GM21447 (cell line): ENCODE data around the gene PHETA2.
A peak's percentile ranks its signal among the peaks of the same experiment; 100 is the strongest.
"Not testable (repeated sequence)": the region's sequence is repeated elsewhere in the genome, so short reads cannot be mapped to it uniquely, and the experiment has no call there.

Experiments used
- ATAC-seq: cut with Tn5 transposase; IDR thresholded peaks from one replicate; pipeline ENCODE4 v1.9.1; 2021; ENCODE audit not compliant: unreplicated experiment

Gene PHETA2

DNA sequence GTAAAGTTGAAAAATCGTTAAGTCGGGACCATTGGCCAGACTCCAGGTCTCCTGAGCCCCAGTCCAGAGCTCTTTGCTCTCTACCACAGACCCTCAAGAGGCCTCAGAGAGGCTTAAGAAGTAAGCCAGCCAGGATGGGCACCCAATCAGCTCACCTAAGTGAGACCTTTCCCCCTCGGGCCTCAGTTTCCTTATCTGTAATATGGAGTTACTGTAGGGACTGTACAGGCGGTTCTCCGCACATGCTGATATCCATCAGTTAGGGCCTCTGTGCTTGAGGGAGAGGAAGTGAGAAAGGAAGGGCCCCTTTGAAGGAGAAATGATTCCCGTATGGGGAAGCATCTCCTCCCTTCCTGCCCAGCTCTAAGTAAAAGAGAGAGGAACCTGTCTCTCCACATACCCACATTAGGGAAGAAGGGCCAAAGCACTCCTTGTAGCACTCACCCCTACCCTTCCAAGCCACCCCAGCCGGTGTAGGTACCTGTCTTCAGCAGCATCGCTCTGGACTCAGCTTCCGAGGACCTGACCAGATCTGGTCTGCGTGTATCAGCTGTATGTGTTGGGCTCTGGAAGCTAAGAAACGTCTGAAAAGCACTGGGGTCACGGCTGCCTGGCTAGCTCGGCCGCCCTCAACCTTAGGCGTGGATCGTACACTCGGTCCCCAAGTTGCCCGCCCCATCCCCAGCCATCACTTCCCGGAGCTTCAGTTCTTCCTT, 4.1 kb upstream of the PHETA2 start:
- peak; percentile 16 for ATAC-seq

DNA sequence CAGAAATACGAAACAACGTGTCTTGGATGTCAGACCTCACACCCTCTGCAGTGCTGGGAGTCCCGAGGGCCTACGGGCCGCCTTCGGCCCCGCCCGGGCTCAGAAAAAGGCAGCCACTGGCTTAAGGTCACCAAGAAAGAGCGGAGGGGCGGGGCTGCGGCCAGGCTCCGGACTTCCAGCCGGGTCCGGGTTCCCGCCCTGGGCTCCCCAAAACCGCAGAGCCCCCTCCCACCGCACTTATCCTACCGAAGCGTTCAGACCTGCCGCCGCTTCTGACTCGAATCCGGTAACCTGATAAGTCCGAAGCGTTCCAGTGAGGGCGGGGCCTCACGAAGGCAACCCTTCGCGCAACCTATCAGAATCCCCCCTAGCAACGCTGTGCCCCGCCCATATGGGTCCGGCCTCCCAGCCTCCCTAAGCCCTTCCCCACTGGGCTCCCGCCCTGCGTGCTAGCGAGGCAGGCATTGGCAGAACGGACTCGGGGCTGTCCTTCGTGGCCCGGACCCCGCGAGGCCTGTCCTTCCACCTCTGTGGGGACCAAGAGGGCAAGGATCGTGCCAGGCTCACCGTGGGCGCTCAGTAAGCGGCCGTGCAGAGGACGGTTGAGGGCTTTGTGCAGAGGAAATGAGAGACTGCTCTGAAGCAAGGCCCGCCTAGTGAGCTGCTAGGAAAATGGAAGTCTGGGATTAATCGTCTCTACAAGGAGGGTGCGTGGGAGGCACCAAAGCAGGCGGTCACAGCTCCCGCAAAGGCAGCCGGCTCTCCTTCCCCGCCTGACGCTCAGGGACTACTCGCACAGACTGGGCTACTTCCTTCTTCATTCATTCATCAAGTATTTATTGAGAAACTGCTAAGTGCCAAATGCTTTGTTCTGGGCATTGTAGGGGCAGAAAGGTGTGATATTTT, 3.3 kb upstream of the PHETA2 start, which contains the start of gene NAGA:
Gene NAGA, minus strand, starts transcription at position 296 of the 906 bp plus-strand sequence. CDS start 515 bp downstream, outside the sequence.
- peak; percentile 89 for ATAC-seq

DNA sequence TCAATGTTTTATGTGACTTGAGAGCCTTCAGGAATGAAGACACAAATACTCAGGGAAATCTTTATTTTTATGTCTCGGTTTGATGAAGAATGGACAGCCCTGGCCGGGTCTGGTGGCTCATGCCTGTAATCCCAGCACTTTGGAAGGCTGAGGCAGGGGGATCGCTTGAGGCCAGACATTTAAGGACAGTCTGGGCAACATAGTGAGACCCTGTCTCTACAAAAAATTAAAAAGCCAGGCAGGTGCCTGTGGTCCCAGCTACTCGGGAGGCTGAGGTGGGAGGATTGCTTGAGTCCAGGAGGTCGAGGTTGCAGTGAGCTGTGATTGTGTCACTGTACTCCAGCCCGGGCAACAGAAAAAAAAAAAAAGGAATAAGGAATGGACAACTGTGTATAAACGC, 2.5 kb upstream of the PHETA2 start:
- not testable (repeated sequence) for ATAC-seq

DNA sequence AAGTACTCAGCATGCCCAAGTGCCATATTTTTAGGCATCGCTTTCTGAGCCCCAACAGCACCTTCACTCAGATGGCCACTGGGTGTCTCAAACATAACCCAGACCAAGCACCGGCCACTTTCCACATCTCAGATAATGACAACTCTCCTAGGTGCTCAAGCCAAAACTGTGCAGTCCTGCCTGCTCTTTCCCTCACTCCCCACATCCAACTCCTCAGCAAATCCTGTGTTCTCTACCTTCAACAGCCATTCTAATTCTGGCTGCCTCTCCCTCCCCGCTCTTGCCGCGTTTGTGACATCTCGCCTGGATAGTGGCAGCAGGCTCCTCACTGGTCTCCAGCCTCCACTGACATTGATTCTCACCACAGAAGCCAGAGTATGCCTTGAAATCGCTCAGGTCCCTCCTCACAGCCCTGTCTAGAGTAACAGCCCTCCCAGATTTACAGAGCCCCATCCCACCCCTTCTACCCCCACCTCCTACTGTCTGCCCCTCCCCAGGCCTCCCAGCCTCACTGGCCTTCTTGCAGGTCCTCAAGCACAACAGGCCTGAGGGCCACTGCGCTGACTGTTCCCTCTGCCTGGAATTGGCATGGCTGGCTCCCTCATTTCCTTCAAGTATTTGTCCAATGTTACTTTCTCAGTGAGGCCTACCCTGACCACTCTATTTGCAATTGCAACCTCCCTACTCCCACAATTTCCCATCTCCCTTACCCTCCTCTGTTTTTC, 1.3 kb upstream of the PHETA2 start:
- ATAC-seq, result no peak

DNA sequence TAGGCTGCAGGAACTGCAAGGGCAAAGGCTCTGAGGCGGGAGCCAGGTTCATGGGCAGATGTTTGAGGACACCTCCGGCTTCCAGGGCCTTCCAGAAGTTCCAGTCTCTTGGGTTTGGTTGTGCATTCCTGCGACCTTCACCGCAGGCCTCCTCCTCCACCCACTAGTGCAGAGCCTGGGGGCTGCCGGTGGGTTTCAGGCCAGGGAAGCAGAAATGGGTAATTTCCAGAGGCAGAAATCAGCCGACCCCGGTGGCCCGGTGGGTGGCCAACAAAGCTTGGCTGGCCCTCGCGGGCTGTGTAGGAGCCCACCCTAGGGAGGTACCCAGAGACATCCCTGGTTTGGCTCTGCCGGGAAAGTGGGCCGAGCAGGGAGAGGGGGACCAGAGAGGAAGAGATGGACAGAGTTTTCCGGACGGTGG, 417 bp upstream of the PHETA2 start:
- ATAC-seq, result no peak

DNA sequence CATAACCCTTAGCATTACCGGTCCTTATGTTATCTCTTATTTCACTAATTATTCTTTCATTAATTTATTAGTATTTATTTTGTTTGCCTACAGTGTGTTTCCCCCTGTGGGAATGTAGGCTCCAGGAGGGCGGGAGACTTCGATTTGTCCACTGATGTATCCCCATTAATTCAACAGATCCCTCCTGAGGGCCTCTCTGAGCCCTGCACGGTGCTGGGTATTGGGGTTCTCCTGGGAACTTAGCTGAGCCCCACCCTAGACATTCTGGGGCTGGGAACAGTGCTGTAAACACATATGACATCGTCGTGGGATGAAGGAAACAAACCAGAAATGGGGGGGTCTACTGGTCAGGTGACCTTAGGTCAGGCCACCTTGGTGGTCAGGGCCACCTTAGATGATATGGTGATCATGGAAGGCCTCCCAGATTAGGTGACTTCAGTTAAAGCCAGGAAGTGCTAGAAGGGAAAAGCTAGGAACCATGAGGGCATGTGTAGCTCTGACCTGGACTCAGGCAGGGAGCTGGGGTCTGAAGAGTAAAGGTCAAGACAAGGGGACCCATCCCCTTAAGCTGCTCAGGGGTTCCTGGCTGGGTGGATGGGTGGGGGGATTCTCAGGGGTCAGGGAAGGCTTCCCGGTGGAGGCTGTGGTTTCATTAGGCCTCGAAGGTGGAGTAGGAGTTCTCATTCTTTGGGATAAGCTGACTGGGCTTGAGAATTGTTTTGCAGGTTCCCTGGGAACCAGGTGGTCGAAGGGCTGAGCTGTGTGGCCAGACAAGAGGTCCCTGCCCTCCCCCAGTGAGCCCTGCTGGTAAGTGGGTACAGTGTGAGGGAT, 1.0 kb downstream of the PHETA2 start:
- ATAC-seq, result no peak

DNA sequence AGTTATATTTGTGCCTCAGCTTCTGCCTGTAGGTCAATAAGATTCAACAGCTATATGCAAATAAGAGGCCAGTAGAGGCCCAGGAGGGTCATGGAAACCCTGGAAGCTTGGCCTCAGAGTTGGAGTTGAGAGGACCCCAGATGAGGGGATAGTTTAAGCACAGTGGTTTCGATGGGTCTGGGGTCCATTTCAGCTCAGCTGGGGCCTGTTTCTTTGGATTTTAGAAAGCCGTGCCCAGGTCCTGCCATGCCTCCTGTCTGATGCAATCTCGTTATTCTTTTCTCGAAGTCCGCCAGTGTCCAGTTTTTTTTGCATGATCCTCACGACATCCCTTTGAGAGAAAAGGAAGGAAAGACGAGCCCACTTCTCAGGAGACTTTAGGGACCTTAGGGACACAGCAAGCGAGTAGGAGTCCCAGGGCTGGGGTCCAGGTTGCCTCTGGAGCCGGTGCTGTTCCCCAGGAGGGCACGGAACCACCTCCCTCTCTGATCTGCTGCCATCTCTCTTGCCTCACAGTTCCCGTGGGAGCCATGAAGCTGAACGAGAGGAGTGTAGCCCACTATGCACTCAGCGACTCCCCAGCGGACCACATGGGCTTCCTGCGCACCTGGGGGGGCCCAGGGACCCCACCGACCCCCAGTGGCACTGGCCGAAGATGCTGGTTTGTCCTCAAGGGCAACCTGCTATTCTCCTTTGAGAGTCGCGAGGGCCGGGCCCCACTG, 2.9 kb downstream of the PHETA2 start:
- ATAC-seq, result no peak

DNA sequence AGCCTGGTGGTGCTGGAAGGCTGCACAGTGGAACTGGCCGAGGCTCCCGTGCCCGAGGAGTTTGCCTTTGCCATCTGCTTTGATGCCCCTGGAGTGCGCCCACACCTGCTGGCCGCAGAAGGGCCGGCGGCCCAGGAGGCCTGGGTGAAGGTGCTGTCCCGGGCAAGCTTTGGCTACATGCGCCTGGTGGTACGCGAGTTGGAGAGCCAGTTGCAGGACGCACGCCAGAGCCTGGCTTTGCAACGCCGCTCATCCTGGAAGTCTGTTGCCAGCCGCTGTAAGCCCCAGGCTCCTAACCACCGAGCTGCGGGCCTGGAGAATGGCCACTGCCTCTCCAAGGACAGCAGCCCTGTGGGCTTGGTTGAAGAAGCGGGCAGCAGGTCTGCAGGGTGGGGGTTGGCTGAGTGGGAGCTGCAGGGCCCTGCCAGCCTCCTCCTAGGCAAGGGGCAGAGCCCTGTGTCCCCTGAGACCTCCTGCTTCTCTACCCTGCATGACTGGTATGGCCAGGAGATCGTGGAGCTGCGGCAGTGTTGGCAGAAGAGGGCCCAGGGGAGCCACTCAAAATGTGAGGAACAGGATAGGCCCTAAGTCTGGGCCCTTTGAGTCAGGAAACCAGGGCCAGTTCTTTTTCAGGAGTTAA, 3.6 kb downstream of the PHETA2 start:
- ATAC-seq, result no peak

DNA sequence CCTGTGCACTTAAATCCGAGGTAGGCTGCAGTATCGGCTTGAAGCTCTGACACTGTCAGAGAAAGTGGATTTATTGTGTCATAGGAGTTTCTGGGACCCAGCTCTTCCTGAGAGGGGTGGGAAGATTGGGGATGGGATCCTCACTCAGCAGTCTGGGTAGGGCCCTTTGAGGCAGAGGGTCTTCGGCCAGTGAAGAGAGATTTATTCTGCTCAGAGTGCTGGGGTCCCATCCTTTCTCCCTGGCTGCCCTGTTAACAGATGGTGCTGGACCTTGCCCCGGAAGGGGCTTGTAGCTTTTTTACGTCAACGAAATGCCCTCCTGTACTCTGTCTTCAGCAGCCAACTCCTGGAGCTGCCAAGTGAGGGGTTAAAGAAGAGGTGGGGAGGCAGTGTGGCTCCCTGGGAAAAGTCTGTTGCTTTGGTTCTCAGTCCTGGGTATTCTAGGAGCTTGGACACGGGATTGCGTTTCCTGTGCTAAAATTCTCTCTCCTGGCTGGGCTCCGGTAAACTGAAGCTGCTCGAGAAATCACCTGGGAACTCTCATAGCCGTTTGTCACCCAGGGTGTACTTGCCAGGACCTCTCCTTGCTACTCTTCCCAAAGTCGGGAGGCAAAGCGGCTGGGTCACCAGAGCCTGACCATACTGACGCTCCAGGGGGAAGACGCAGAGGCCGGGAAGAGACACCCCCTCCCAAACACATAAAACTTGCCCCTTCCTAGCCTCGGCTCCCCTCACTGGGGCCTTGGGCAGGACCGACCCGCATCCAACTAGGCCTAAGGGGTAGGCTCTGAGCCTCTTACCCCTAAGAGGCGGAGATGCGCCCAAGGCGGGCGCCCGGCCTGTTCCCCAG, 4.6 kb downstream of the PHETA2 start:
- no peak for ATAC-seq

DNA sequence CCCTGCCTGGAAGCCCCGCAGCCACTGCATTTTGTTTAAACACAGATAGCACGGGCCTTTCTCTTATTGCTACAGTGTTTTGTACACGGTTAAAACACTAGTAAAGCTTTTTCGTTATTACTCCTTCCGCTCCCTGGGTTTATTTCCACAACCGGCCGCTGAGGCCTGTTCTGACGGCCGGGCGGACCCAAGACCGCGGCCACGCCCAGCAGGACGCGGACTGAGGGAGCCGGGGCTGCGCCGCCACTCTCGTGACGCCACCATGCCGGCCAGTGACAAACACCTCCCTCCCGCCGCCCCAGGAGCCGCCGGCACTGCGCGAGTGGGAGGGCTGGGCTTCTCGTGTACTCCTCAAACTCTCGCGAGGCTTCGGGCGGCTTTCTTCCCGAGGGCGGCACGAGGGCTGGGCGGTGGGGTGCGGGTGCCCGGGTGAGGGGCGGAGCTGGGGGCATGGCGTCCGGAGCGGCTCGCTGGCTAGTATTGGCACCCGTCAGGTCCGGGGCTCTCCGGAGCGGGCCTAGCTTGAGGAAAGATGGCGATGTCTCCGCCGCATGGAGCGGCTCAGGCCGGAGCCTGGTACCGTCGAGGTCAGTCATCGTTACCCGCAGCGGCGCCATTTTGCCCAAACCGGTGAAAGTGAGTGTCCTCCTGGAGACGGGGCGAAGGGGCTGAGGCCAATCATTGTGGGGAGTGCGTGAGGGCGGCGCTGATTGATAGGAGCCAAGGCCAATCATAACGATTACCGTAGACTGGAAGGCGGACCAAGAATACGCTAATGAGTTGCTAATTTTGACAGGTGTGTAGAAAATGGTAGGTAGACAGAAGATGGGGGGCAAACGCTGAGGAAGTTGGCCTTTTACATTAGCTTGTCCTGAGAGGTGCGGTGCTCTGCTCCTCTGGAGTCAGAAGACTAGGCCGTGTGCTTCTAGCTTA, 5.5 kb downstream of the PHETA2 start, which contains the start of gene SMDT1:
Gene SMDT1, plus strand, starts transcription at position 382 of the 933 bp plus-strand sequence. Its CDS starts 69 bp downstream, at position 451.
- ATAC-seq, result peak; percentile 77

DNA sequence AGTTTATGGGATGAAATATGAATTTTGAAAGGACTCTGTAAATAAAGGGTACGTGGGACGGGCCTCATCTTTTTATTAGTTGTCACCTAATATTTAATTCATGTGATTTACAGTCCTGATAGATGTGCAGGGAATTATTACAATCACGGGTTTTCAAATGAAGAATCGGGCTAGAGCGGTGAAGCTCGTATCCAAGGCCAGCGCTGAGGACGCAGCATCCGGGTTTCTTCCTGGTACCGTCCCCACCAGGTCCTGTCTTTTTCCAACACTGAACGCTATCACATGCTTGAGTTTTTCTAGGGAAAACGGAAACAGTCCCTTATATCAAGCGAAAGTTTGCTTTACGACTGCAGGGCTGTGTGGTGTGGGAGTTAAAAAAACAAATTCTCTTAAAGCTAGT, 6.2 kb downstream of the PHETA2 start:
- no peak for ATAC-seq

DNA sequence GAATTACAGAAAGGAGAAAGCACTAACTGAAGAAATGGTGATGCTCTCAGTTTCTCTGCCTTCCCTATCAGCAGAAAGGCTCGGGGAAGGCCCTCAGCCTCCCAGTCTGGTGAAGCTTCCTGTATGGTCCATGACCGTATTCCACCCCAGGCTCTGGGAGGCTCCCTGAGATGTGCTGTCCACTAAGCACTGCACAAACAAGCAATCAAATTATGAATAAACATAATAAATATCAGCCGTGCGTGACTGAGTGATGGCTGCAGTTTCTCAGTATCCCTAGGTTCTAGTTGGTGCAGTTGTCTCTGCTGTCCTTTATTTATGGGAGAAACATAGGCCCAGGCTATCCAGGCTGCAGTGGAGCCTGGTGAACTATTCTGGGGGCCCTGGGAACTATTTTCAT, 9.1 kb downstream of the PHETA2 start:
- ATAC-seq, result no peak

DNA sequence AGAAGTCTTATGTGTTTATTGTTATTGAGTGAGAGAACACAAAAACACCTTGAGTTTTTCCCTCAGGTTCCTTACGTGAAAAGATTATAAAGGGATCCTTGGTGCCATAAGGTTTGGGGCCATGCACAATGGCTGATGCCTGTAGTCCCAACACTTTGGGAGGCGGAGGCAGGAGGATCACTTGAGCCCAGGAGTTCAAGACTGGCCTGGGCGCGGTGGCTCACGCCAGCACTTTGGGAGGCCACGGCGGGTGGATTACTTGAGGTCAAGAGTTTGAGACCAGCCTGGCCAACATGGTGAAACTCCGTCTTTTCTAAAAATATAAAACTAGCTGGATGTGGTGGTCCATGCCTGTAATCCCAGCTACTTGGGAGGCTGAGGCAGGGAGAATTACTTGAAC, 10.8 kb downstream of the PHETA2 start:
- no peak for ATAC-seq

DNA sequence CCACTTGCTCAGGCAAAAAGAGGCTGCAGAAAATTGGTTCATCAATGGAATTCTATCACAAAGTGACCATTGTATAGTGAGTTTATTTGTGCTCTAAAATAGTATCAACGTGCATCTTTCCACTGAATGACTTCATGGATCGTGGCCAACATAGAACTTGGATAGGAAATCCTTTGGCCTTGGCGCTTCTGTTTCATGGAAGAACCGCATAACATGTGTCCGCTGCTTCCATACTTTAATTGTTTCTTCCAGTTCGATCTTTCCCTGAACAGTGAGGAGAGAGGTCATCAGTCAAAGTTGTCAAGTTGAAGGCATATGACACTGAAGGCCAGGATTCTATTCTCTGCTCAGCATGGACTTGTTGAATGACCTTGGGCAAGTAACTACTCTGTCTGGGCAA, 12.0 kb downstream of the PHETA2 start:
- ATAC-seq, result no peak

DNA sequence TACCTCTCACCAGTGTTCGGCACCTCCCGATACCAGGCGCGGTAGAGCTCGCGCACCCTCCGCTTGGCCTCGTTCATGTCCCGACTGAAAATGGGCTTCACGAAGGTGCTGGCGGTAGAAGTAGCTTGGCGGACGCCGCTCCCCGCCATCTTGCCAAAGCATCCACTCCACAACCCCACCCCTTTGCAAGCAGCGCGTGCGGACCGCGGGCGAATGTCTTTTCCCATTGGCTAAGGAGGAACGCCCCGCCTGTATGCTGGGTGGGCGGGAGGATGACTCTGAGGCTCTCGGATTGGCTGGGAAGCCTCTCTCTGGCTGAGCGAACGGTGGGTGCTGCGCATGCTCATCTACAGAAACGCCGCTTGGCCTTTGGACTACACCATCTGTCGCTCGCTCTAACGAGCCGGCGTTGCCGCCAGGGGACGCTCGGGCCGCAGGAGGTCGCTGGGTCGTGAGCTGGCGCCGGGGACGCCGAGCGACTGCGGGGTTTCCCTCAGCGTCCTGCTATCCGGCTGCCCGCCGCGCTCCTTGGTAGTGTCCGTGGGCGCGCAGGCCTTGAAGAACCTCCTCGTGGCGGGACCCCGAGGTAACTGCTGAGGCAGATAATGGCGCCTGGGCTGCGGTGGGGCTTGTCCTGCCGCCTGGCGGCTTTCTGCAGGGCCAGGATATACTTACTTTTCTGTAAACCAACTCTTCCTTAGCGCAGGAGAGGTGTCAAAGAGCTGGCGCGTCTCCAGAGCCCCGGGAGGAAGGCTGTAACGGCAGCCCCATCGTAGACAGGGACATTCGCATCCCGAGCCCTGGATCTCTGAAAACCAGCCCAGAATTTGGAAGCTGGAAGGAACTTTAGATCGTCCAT, 16.8 kb downstream of the PHETA2 start, which contains the start of gene NDUFA6:
Gene NDUFA6, minus strand, starts transcription at position 177 of the 859 bp plus-strand sequence. Its CDS starts 28 bp downstream, at position 149.
- peak; percentile 87 for ATAC-seq

DNA sequence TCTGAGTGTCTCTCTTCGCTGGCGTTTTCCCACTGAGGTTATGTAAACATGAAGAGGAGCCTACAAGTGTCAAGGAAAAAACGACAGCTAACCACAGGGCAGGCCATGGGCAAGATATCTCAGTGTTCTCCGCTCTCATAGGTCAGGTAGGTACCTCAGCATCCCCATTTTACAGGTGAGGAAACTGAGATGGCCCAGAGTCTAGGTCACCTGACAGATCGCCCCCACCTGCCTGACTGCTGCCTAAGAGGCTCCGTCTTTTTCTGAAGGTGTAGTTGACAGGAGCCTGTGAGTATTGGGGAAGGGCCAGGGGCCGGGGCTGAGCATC, 17.4 kb downstream of the PHETA2 start:
- ATAC-seq, result no peak
